GM23338 (cell line): ENCODE measurements around the gene GPR183. TPM values are rescaled to one million over a fixed set of nuclear protein-coding genes. Genes with fewer than 3 reads are reported as not detected.

Experiments used
- ATAC-seq: fragments of 200-7000 bp; cut with Tn5 transposase; 3 replicates; pipeline ENCODE4 v1.9.1; 2020
- DNase-seq: peaks from one replicate; pipeline ENCODE4 v3.0.0-alpha.2; 2015; ENCODE audit warnings: low spot score
- H2AFZ ChIP-seq: fragments of 200-600 bp; sonication (generic); 2 replicates; pipeline ENCODE4 v1.8.0; 2016; ENCODE audit warnings: antibody characterized with exemption, mild to moderate bottlenecking, moderate library complexity
- H3F3A ChIP-seq: fragments of 200-600 bp; sonication (generic); replicated peaks from 2 replicates; pipeline ENCODE4 v1.8.0; 2017; ENCODE audit warnings: antibody characterized with exemption, mixed run types, low read depth
- H3K27ac ChIP-seq: fragments of 200-600 bp; sonication (generic); 2 replicates; pipeline ENCODE4 v1.6.1; 2016; ENCODE audit warnings: low read depth
- H3K27me3 ChIP-seq: fragments of 200-600 bp; sonication (generic); 2 replicates; pipeline ENCODE4 v1.8.0; 2016; ENCODE audit warnings: mild to moderate bottlenecking, mixed run types, moderate library complexity; ENCODE audit not compliant: insufficient read depth
- H3K36me3 ChIP-seq: fragments of 200-600 bp; sonication (generic); 2 replicates; pipeline ENCODE4 v1.8.0; 2016; ENCODE audit warnings: mild to moderate bottlenecking; ENCODE audit not compliant: insufficient read depth
- H3K4me1 ChIP-seq: fragments of 200-600 bp; sonication (generic); 2 replicates; pipeline ENCODE4 v1.8.0; 2016; ENCODE audit warnings: mild to moderate bottlenecking, moderate library complexity; ENCODE audit not compliant: insufficient read depth
- H3K4me2 ChIP-seq: fragments of 200-600 bp; sonication (generic); 2 replicates; pipeline ENCODE4 v1.7.1; 2017; ENCODE audit warnings: mixed run types
- H3K4me3 ChIP-seq: fragments of 200-600 bp; sonication (generic); 2 replicates; pipeline ENCODE4 v1.6.1; 2016; ENCODE audit warnings: mixed run types
- H3K79me2 ChIP-seq: fragments of 200-600 bp; sonication (generic); replicated peaks from 2 replicates; pipeline ENCODE4 v1.8.0; 2017; ENCODE audit warnings: mild to moderate bottlenecking; ENCODE audit not compliant: insufficient read depth
- H3K9me2 ChIP-seq: fragments of 200-600 bp; sonication (generic); 2 replicates; pipeline ENCODE4 v1.8.0; 2017; ENCODE audit not compliant: insufficient read depth
- H4K20me1 ChIP-seq: fragments of 200-600 bp; sonication (generic); replicated peaks from 2 replicates; pipeline ENCODE4 v1.8.0; 2017; ENCODE audit warnings: mild to moderate bottlenecking; ENCODE audit not compliant: insufficient read depth
- H3K27ac Mint-ChIP-seq: 2 replicates; pipeline ENCODE4 v1.8.0; 2020; ENCODE audit warnings: inconsistent platforms, mild to moderate bottlenecking, moderate library complexity, mixed read lengths
- H3K27me3 Mint-ChIP-seq: 3 replicates; pipeline ENCODE4 v1.8.0; 2022; ENCODE audit warnings: low read depth, mild to moderate bottlenecking, moderate library complexity, mixed read lengths, inconsistent platforms; ENCODE audit not compliant: insufficient read depth, poor library complexity
- H3K36me3 Mint-ChIP-seq: 3 replicates; pipeline ENCODE4 v1.8.0; 2021; ENCODE audit warnings: low read depth, mild to moderate bottlenecking, inconsistent platforms, moderate library complexity, mixed read lengths
- H3K4me1 Mint-ChIP-seq: 3 replicates; pipeline ENCODE4 v1.8.0; 2020; ENCODE audit warnings: mild to moderate bottlenecking, inconsistent platforms, mixed read lengths
- H3K4me3 Mint-ChIP-seq: 3 replicates; pipeline ENCODE4 v1.8.0; 2021; ENCODE audit warnings: moderate library complexity, mild to moderate bottlenecking, inconsistent platforms, mixed read lengths
- H3K9me3 Mint-ChIP-seq: 3 replicates; pipeline ENCODE4 v1.8.0; 2020; ENCODE audit warnings: moderate library complexity, mild to moderate bottlenecking, inconsistent platforms, mixed read lengths
- CREB1 ChIP-seq: fragments of 250-450 bp; sonication (Bioruptor Pico); IDR thresholded peaks from 2 replicates; pipeline ENCODE4 v1.5.0; 2020; ENCODE audit warnings: low read depth, mild to moderate bottlenecking, moderate library complexity
- EZH2 ChIP-seq: fragments of 200-600 bp; sonication (generic); IDR thresholded peaks from one replicate; pipeline ENCODE4 v1.8.0; 2017; ENCODE audit warnings: antibody characterized with exemption, mild to moderate bottlenecking, low read depth; ENCODE audit not compliant: unreplicated experiment
- EZH2phosphoT487 ChIP-seq: fragments of 200-600 bp; sonication (generic); IDR thresholded peaks from one replicate; pipeline ENCODE4 v1.8.1; 2018; ENCODE audit warnings: antibody characterized with exemption; ENCODE audit not compliant: unreplicated experiment
- JUNB ChIP-seq: IDR thresholded peaks from one replicate; pipeline ENCODE4 v1.6.1; 2016; ENCODE audit warnings: antibody characterized with exemption; ENCODE audit not compliant: unreplicated experiment
- NANOG ChIP-seq: IDR thresholded peaks from 2 replicates; pipeline ENCODE4 v1.6.1; 2016; ENCODE audit warnings: antibody characterized with exemption, borderline replicate concordance
- ZNF114 ChIP-seq: fragments of 250-450 bp; sonication (Bioruptor Pico); IDR thresholded peaks from 2 replicates; pipeline ENCODE4 v1.5.0; 2020; ENCODE audit warnings: mild to moderate bottlenecking, moderate library complexity
- ZNF331 ChIP-seq: fragments of 250-450 bp; sonication (Bioruptor Pico); IDR thresholded peaks from 2 replicates; pipeline ENCODE4 v1.5.0; 2020; ENCODE audit warnings: low read depth, mild to moderate bottlenecking, moderate library complexity
- polyA plus RNA-seq: library from polyadenylated mRNA; unstranded; fragments of >200 nt; fragmentation: Nextera tagmentation; extraction: Ambion mirVana; gene quantifications from 2 replicates; pipeline ENCODE4 v1.2.1, GENCODE V29; 2016
- total RNA-seq: library from RNA; depleted of rRNA; stranded (reverse); fragments of >200 nt; shearing (Covaris generic); gene quantifications from 2 replicates; pipeline ENCODE4 v1.2.3, GENCODE V29; 2014
- TF ChIP-seq, protein P1 (sequence below): IDR thresholded peaks from one replicate; pipeline ENCODE4 v1.6.1; 2018; ENCODE audit warnings: antibody characterized with exemption; ENCODE audit not compliant: unreplicated experiment
- TF ChIP-seq, protein P2 (sequence below), 2 experiments: fragments of 200-600 bp in 1 of 2; sonication (generic) in 1 of 2; conservative IDR thresholded peaks; 2 replicates each; pipeline versions ENCODE4 v1.5.1 to v1.6.1; 2016 to 2017; ENCODE audit warnings: antibody characterized with exemption in 2 of 2, low read depth in 2 of 2, mild to moderate bottlenecking in 2 of 2, moderate library complexity in 1 of 2
- TF ChIP-seq, protein P3 (sequence below): fragments of 250-450 bp; sonication (Bioruptor Pico); IDR thresholded peaks from 2 replicates; pipeline ENCODE4 v1.5.0; 2020; ENCODE audit warnings: mild to moderate bottlenecking, moderate library complexity

The GPR183 gene
- total and polyA plus RNA-seq, 2 experiments from 2014 or later: 0.78 TPM; not detected in 1

DNA sequence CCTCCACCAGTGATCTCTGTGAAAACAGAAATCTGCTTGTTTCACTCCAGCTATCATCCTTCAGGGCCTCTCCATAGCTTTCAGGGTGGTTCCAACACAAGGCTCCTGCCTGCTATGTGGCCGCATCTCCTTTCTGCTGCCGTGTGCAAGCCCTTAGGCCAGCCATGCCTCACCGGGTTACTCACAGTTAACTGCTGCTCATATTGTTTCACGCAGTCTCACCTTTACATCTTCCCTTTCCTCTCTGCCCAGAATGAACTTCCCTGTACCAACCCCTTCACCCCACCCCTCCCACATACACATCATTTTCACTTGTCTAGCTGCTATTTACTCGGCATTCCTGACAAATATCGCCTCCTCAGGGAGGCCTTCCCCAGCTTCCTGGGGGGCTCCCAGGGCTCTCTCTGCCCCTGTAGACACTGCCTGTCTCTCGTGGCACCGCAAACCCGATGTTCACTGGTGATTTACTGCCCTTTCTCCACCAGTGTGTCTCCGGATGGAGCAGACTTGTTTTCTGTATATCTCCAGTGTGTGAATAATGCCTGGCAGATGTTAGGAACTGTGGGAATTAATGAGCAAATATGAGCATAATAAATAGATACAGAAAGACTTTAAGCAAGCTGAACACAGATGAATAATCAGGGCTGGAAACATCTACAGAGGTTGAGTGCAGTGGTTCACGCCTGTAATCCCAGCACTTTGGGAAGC, 39.3 kb upstream of the GPR183 start:
- H3K9me2 ChIP-seq: no peaks in the 10 kb centered on the region
- H3K9me3 Mint-ChIP-seq: no peaks in the 10 kb centered on the region
- no peak overlapping the region for H3K4me3 ChIP-seq
- no peak overlapping the region for H3K27ac ChIP-seq
- H3K4me2 ChIP-seq: no peak overlapping the region
- H3K79me2 ChIP-seq: no peaks in the 10 kb centered on the region
- peaks cover 7% of the 10 kb centered on the region; the same call in 1 of the 2 replicates for H3K36me3 ChIP-seq
- H3F3A ChIP-seq: no peaks in the 10 kb centered on the region
- no peak overlapping the region for H3K4me3 Mint-ChIP-seq
- no peaks in the 10 kb centered on the region for H3K4me1 Mint-ChIP-seq
- ATAC-seq (no peak), DNase-seq (no peak)
- peaks cover 7% of the 10 kb centered on the region for H3K27me3 Mint-ChIP-seq
- H3K4me1 ChIP-seq: no peaks in the 10 kb centered on the region
- H2AFZ ChIP-seq: no peak overlapping the region
- H3K27ac Mint-ChIP-seq: no peak overlapping the region
- no peaks in the 10 kb centered on the region; the same call in none of the 2 replicates for H4K20me1 ChIP-seq
- peaks cover 26% of the 10 kb centered on the region for H3K36me3 Mint-ChIP-seq
- no peaks in the 10 kb centered on the region for H3K27me3 ChIP-seq
- TF ChIP-seq JUNB (no peak), NANOG (no peak), CREB1 (CRISPR knock-in tag) (no peak)

DNA sequence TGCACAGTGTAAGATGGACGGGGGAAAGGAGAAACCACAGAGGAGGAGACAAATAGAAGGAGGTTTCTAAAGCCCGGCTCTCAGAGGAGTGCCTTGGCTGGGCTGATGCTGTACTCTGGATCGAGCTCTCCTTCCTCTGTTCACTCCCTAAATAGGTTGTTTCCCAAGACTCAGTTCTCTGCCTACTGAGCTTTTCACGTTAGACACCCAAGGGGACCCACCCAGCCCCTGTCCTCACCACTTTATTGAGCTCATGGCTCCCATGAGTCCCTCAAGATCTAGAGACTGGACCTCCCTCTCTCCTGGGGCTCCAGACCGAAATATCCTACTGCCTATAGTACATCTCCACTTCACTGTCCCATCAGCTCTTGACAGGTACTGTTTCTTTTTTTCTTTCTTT, 38.1 kb upstream of the GPR183 start:
- ATAC-seq (no peak), DNase-seq (no peak)
- Histone ChIP-seq H2AFZ (no peak overlapping the region), H3K36me3 (peaks cover 12% of the 10 kb centered on the region; the same call in 1 of the 2 replicates), H3F3A (no peaks in the 10 kb centered on the region), H3K9me2 (no peaks in the 10 kb centered on the region), H3K27me3 (no peaks in the 10 kb centered on the region), H4K20me1 (no peaks in the 10 kb centered on the region; the same call in none of the 2 replicates), H3K27ac (no peak overlapping the region), H3K4me3 (no peak overlapping the region), H3K79me2 (no peaks in the 10 kb centered on the region), H3K4me2 (no peak overlapping the region), H3K4me1 (no peaks in the 10 kb centered on the region)
- no peak overlapping the region for H3K27ac Mint-ChIP-seq
- peaks cover 35% of the 10 kb centered on the region for H3K36me3 Mint-ChIP-seq
- H3K4me3 Mint-ChIP-seq: no peak overlapping the region
- H3K27me3 Mint-ChIP-seq: peaks cover 7% of the 10 kb centered on the region
- H3K4me1 Mint-ChIP-seq: no peaks in the 10 kb centered on the region
- H3K9me3 Mint-ChIP-seq: no peaks in the 10 kb centered on the region
- TF ChIP-seq, protein P1, sequence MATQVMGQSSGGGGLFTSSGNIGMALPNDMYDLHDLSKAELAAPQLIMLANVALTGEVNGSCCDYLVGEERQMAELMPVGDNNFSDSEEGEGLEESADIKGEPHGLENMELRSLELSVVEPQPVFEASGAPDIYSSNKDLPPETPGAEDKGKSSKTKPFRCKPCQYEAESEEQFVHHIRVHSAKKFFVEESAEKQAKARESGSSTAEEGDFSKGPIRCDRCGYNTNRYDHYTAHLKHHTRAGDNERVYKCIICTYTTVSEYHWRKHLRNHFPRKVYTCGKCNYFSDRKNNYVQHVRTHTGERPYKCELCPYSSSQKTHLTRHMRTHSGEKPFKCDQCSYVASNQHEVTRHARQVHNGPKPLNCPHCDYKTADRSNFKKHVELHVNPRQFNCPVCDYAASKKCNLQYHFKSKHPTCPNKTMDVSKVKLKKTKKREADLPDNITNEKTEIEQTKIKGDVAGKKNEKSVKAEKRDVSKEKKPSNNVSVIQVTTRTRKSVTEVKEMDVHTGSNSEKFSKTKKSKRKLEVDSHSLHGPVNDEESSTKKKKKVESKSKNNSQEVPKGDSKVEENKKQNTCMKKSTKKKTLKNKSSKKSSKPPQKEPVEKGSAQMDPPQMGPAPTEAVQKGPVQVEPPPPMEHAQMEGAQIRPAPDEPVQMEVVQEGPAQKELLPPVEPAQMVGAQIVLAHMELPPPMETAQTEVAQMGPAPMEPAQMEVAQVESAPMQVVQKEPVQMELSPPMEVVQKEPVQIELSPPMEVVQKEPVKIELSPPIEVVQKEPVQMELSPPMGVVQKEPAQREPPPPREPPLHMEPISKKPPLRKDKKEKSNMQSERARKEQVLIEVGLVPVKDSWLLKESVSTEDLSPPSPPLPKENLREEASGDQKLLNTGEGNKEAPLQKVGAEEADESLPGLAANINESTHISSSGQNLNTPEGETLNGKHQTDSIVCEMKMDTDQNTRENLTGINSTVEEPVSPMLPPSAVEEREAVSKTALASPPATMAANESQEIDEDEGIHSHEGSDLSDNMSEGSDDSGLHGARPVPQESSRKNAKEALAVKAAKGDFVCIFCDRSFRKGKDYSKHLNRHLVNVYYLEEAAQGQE: no peak
- TF ChIP-seq JUNB (no peak), ZNF331 (CRISPR knock-in tag) (no peak), CREB1 (CRISPR knock-in tag) (no peak), EZH2phosphoT487 (no peak), ZNF114 (CRISPR knock-in tag) (no peak), EZH2 (no peak)
- TF ChIP-seq, protein P2, sequence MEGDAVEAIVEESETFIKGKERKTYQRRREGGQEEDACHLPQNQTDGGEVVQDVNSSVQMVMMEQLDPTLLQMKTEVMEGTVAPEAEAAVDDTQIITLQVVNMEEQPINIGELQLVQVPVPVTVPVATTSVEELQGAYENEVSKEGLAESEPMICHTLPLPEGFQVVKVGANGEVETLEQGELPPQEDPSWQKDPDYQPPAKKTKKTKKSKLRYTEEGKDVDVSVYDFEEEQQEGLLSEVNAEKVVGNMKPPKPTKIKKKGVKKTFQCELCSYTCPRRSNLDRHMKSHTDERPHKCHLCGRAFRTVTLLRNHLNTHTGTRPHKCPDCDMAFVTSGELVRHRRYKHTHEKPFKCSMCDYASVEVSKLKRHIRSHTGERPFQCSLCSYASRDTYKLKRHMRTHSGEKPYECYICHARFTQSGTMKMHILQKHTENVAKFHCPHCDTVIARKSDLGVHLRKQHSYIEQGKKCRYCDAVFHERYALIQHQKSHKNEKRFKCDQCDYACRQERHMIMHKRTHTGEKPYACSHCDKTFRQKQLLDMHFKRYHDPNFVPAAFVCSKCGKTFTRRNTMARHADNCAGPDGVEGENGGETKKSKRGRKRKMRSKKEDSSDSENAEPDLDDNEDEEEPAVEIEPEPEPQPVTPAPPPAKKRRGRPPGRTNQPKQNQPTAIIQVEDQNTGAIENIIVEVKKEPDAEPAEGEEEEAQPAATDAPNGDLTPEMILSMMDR (conservative IDR thresholded peaks at IDR 0.05; ENCODE audit: low read depth in 2 of 2): no peak
- TF ChIP-seq, protein P3, sequence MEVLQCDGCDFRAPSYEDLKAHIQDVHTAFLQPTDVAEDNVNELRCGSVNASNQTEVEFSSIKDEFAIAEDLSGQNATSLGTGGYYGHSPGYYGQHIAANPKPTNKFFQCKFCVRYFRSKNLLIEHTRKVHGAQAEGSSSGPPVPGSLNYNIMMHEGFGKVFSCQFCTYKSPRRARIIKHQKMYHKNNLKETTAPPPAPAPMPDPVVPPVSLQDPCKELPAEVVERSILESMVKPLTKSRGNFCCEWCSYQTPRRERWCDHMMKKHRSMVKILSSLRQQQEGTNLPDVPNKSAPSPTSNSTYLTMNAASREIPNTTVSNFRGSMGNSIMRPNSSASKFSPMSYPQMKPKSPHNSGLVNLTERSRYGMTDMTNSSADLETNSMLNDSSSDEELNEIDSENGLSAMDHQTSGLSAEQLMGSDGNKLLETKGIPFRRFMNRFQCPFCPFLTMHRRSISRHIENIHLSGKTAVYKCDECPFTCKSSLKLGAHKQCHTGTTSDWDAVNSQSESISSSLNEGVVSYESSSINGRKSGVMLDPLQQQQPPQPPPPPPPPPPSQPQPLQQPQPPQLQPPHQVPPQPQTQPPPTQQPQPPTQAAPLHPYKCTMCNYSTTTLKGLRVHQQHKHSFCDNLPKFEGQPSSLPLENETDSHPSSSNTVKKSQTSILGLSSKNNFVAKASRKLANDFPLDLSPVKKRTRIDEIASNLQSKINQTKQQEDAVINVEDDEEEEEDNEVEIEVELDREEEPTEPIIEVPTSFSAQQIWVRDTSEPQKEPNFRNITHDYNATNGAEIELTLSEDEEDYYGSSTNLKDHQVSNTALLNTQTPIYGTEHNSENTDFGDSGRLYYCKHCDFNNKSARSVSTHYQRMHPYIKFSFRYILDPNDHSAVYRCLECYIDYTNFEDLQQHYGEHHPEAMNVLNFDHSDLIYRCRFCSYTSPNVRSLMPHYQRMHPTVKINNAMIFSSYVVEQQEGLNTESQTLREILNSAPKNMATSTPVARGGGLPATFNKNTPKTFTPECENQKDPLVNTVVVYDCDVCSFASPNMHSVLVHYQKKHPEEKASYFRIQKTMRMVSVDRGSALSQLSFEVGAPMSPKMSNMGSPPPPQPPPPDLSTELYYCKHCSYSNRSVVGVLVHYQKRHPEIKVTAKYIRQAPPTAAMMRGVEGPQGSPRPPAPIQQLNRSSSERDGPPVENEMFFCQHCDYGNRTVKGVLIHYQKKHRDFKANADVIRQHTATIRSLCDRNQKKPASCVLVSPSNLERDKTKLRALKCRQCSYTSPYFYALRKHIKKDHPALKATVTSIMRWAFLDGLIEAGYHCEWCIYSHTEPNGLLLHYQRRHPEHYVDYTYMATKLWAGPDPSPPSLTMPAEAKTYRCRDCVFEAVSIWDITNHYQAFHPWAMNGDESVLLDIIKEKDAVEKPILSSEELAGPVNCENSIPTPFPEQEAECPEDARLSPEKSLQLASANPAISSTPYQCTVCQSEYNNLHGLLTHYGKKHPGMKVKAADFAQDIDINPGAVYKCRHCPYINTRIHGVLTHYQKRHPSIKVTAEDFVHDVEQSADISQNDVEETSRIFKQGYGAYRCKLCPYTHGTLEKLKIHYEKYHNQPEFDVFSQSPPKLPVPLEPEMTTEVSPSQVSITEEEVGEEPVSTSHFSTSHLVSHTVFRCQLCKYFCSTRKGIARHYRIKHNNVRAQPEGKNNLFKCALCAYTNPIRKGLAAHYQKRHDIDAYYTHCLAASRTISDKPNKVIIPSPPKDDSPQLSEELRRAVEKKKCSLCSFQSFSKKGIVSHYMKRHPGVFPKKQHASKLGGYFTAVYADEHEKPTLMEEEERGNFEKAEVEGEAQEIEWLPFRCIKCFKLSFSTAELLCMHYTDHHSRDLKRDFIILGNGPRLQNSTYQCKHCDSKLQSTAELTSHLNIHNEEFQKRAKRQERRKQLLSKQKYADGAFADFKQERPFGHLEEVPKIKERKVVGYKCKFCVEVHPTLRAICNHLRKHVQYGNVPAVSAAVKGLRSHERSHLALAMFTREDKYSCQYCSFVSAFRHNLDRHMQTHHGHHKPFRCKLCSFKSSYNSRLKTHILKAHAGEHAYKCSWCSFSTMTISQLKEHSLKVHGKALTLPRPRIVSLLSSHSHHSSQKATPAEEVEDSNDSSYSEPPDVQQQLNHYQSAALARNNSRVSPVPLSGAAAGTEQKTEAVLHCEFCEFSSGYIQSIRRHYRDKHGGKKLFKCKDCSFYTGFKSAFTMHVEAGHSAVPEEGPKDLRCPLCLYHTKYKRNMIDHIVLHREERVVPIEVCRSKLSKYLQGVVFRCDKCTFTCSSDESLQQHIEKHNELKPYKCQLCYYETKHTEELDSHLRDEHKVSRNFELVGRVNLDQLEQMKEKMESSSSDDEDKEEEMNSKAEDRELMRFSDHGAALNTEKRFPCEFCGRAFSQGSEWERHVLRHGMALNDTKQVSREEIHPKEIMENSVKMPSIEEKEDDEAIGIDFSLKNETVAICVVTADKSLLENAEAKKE (CRISPR knock-in tag): no peak
